HT1080 (cell line): ENCODE measurements around the gene SLCO2B1. TPM values are rescaled to one million over a fixed set of nuclear protein-coding genes. Genes with fewer than 3 reads are reported as not detected.

Experiments
- DNase-seq: peaks from one replicate; pipeline ENCODE4 v3.0.0-alpha.2; 2015; ENCODE audit warnings: low read depth
- total RNA-seq: library from RNA; depleted of rRNA; stranded (reverse); fragments of >200 nt; shearing (Covaris generic); gene quantifications from 2 replicates; pipeline ENCODE4 v1.2.3, GENCODE V29; 2014; rRNA removed

SLCO2B1 gene
- total RNA-seq, 1 experiment from 2014 or later, result not detected

GRCh38 chr11:75246006-75246670, 95.2 kb downstream of the SLCO2B1 start:
- no peak for DNase-seq

DNA sequence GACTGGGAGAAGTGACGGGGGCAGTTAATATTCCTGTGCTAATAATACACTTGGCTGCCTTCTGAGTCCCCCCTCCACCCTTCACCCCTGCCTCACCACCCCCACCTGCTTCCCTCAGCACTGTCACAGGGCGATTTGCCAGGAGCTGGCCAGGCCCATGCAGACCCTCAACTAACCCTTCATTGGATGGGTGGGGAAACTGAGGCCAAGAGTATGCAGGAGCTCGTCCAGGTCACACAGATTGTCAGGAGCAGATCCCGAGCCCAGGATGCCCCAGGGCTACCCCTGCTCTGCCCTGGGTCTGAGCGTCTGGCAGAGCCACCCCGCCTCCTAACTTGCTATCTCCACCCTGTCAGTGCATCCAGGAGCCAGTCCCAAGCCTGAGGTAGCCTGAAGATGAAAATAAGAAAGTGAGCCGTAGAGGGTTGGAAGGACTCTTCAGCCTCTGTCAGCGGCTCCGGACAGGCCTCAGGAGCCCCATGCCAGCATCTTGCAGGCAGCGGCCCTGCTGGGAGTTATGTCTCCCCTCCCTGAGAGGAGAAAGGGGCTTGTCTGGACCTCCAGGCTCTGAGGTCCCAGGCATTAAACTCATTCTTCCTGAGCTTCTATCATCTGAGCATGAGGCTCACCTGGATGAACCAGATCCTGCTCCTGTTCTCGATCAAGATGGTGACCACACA, 95.9 kb downstream of the SLCO2B1 start:
- no peak for DNase-seq

DNA sequence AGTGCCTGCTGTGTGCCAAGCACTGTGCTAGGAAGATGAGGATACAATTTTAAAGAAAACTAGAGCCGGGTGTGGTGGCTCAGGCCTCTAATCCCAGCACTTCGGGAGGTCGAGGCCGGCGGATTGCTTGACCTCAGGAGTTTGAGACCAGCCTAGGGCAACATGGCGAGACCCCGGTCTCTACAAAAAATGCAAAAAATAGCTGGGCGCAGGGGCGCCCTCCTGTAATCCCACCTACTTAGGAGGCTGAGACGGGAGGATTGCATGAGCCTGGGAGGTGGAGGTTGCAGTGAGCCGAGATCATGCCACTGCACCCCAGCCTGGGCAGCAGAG, 98.0 kb downstream of the SLCO2B1 start:
- no peak for DNase-seq

GRCh38 chr11:75249704-75250103, 98.8 kb downstream of the SLCO2B1 start:
- DNase-seq, result no peak

DNA sequence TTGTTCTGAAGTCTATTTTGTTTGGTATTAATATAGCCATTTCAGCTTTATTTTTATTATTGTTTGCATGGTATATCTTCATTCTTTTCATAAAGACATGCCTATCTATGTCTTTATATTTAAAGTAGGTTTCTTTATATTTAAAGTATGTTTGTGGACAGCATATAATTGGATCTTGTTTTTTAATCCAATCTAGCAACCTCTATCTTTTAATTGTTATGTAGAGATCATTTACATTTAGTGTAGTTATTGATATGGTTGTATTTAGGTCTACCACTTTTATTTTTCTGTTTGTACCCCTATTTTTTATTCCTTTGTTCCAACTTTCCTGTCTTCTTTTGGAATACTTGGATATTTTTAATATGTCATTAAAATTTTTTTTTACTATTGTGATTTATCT, 103.4 kb downstream of the SLCO2B1 start:
- DNase-seq, result no peak

Other genes with a start within 250 kb of the SLCO2B1 start
- gene XRRA1, start 202.0 kb upstream of the SLCO2B1 start, total RNA-seq, result 7.4 and 7.9 TPM in 2 replicates
- 33.5 and 137 TPM in 2 replicates for gene SPCS2, start 201.8 kb upstream of the SLCO2B1 start, total RNA-seq
- gene NEU3, start 162.2 kb upstream of the SLCO2B1 start, total RNA-seq, result 16.6 and 24.4 TPM in 2 replicates
- gene OR2AT4, start 54.2 kb upstream of the SLCO2B1 start, total RNA-seq, result 0.07 TPM in 1 of 2 replicates, not detected in the other
- gene TPBGL, start 89.7 kb downstream of the SLCO2B1 start, total RNA-seq, result 0.10 and 0.33 TPM in 2 replicates
- gene ARRB1, start 200.6 kb downstream of the SLCO2B1 start, total RNA-seq, result 7.3 and 10.6 TPM in 2 replicates
- 2,311 and 3,087 TPM in 2 replicates for gene RPS3, start 248.4 kb downstream of the SLCO2B1 start, total RNA-seq